Suprapubic skin (tissue), 4 donors: ENCODE results near the gene SUCLA2. TPM values are rescaled to one million over a fixed set of nuclear protein-coding genes. Genes with fewer than 3 reads are reported as not detected.

Source experiments
- DNase-seq, 2 donors: peaks; one replicate each; pipeline ENCODE4 v3.0.0-alpha.2; 2019; ENCODE audit warnings: low spot score in 2 of 2
- H3K27ac ChIP-seq: fragments of 200-600 bp; sonication (generic); one replicate; pipeline ENCODE4 v1.5.1; 2019
- H3K27me3 ChIP-seq: fragments of 200-600 bp; sonication (generic); one replicate; pipeline ENCODE4 v1.5.1; 2019
- H3K36me3 ChIP-seq: fragments of 200-600 bp; sonication (generic); one replicate; pipeline ENCODE4 v1.5.1; 2019
- H3K4me1 ChIP-seq: fragments of 200-600 bp; sonication (generic); one replicate; pipeline ENCODE4 v1.5.1; 2019
- H3K4me3 ChIP-seq: fragments of 200-600 bp; sonication (generic); one replicate; pipeline ENCODE4 v1.5.1; 2019; ENCODE audit warnings: mild to moderate bottlenecking
- H3K9me3 ChIP-seq: fragments of 200-600 bp; sonication (generic); one replicate; pipeline ENCODE4 v1.5.1; 2019
- EP300 ChIP-seq: sonication (generic); formaldehyde crosslinking; IDR thresholded peaks from one replicate; pipeline ENCODE4 v1.6.1; 2017; ENCODE audit warnings: antibody characterized with exemption
- POLR2A ChIP-seq, 2 donors: fragments of 450-650 bp; IDR thresholded peaks; one replicate each; pipeline ENCODE4 v1.6.1; 2017; ENCODE audit warnings: antibody characterized with exemption in 2 of 2, mild to moderate bottlenecking in 2 of 2, moderate library complexity in 2 of 2
- POLR2AphosphoS5 ChIP-seq, 3 donors: sonication (generic); formaldehyde crosslinking; IDR thresholded peaks; one replicate each; pipeline ENCODE4 v1.6.1; 2017; ENCODE audit warnings: antibody characterized with exemption in 3 of 3
- WGBS: methylation state at CpG from one replicate; pipeline ENCODE4 v1.1.5; 2018; 5-methylcytosine and 5-hydroxymethylcytosine counted together
- total RNA-seq, 4 donors: library from RNA; depleted of rRNA; stranded (reverse); fragments of >200 nt; gene quantifications; one replicate each; pipeline ENCODE4 v1.1.0, GENCODE V29; 2016
- TF ChIP-seq, protein P1 (sequence below), 2 donors: fragments of 200-600 bp in 1 of 2; fragments of 450-650 bp in 1 of 2; sonication (generic) in 1 of 2; IDR thresholded peaks; one replicate each; pipeline ENCODE4 v1.5.1; 2016 to 2019; ENCODE audit warnings: antibody characterized with exemption in 2 of 2, mild to moderate bottlenecking in 1 of 2, moderate library complexity in 1 of 2

The SUCLA2 gene
- total RNA-seq, 4 donors from 2014 or later = 26.1 to 49.6 (median 38.0) TPM

DNA sequence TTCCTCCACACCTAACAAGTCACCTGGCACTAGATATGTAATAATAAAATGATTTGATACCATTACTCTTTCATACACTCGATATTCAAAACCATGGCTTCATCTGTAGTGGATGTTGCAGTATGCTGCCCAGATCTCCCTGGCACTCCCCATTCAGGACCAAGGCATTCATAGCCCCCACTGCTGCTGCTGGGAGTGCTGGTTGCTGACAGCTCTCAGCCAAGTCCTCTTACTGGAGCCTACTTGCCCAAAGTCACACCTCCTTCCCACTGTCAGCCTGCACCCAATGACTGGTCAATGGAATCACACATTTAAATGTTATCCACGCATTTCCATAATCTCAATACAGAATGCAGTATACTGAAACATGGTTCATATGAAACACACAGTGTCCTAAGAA is 3.7 kb downstream of the SUCLA2 start:
- 98% methylated on average over 2 of the region's 2 CpGs for WGBS
- H3K36me3 ChIP-seq = peaks cover 14% of the 10 kb centered on the region
- no peaks in the 10 kb centered on the region for H3K9me3 ChIP-seq
- peaks cover 27% of the 10 kb centered on the region for H3K4me1 ChIP-seq
- no peaks in the 10 kb centered on the region for H3K27me3 ChIP-seq
- no peak for DNase-seq
- H3K27ac ChIP-seq = no peak overlapping the region
- TF ChIP-seq, protein P1, sequence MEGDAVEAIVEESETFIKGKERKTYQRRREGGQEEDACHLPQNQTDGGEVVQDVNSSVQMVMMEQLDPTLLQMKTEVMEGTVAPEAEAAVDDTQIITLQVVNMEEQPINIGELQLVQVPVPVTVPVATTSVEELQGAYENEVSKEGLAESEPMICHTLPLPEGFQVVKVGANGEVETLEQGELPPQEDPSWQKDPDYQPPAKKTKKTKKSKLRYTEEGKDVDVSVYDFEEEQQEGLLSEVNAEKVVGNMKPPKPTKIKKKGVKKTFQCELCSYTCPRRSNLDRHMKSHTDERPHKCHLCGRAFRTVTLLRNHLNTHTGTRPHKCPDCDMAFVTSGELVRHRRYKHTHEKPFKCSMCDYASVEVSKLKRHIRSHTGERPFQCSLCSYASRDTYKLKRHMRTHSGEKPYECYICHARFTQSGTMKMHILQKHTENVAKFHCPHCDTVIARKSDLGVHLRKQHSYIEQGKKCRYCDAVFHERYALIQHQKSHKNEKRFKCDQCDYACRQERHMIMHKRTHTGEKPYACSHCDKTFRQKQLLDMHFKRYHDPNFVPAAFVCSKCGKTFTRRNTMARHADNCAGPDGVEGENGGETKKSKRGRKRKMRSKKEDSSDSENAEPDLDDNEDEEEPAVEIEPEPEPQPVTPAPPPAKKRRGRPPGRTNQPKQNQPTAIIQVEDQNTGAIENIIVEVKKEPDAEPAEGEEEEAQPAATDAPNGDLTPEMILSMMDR (IDR thresholded peaks at IDR 0.05) = no peak
- no peak for TF ChIP-seq POLR2AphosphoS5 (IDR thresholded peaks at IDR 0.05)
- no peak for TF ChIP-seq EP300
- TF ChIP-seq POLR2A (IDR thresholded peaks at IDR 0.05) = no peak
- no peak overlapping the region for H3K4me3 ChIP-seq

DNA sequence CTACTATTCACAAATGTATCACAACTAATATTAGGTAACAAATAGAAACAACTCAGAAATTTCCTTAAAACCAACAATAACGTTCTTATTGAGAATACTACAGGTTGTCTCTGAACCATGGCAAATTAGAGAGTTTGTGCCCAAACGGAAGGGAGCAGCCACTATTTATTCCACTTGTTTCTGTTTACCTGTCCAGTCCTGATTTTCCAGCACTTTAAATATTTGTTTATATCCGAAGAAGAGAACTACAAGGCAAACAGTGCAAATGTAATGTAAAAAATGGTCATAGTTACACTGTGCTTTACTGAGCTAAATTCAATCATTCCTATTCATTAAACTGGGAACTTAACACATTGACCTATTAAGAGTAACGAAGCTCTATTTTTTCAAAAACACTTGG is 9.2 kb downstream of the SUCLA2 start:
- Histone ChIP-seq H3K27me3 (no peaks in the 10 kb centered on the region), H3K27ac (no peak overlapping the region), H3K9me3 (no peaks in the 10 kb centered on the region), H3K4me3 (no peak overlapping the region), H3K4me1 (no peaks in the 10 kb centered on the region), H3K36me3 (peaks cover 50% of the 10 kb centered on the region)
- no peak for TF ChIP-seq POLR2A (IDR thresholded peaks at IDR 0.05)
- TF ChIP-seq, protein P1 (IDR thresholded peaks at IDR 0.05) = no peak
- TF ChIP-seq POLR2AphosphoS5 (IDR thresholded peaks at IDR 0.05) = no peak
- TF ChIP-seq EP300 = no peak
- 92% methylated on average over 4 of the region's 4 CpGs for WGBS
- no peak for DNase-seq

DNA sequence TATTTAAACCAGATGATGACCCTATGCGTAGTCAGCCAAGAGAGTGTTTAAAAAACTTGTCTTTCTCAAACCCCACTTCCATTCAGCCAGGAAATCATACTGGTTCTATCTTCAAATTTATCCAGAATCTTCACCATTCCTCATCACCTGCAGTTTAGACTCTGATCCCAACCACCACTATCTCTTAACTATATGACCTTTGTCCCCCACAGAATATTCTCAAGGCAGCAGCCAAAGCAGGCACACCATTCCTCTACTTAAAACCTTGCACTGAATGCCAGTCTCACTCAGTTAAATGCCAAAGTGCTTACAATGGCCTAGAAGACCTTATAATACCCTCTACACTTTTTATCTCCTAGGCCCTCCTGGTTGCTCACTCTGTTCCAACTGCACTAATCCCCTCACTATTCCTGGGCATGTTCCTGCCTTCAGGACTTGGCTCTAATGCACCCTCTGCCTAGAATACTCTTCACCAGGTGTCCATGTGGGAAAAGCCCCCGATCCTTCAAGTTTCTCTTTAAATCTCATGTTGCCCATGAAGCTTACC is 10.1 kb downstream of the SUCLA2 start:
- TF ChIP-seq POLR2A (IDR thresholded peaks at IDR 0.05) = no peak
- no peak for TF ChIP-seq EP300
- TF ChIP-seq POLR2AphosphoS5 (IDR thresholded peaks at IDR 0.05) = no peak
- TF ChIP-seq, protein P1 (IDR thresholded peaks at IDR 0.05) = no peak
- no peak for DNase-seq
- no peak overlapping the region for H3K4me3 ChIP-seq
- no peaks in the 10 kb centered on the region for H3K4me1 ChIP-seq
- peaks cover 58% of the 10 kb centered on the region for H3K36me3 ChIP-seq
- H3K9me3 ChIP-seq = no peaks in the 10 kb centered on the region
- H3K27me3 ChIP-seq = no peaks in the 10 kb centered on the region
- WGBS = 94% methylated on average over 2 of the region's 2 CpGs
- H3K27ac ChIP-seq = no peak overlapping the region

DNA sequence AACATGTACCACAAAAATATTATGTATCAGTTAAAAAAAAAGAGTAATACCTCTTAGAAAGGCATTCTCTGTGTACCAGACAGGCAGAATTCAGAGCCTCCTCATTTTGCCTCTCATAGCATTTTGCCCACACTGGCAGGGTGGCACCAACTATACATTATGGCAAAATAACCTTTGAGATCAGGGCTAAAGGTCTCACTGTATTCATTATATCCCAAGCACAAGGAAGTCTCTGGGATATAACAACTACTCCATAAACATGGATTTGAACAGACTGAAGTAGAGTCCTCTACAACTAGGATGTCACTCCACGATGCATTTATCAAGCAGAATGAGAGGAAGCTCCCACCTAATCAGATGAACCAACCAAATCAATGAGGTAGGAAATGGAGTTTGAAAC is 10.6 kb downstream of the SUCLA2 start:
- Histone ChIP-seq H3K4me1 (no peaks in the 10 kb centered on the region), H3K27me3 (no peaks in the 10 kb centered on the region), H3K27ac (no peak overlapping the region), H3K36me3 (peaks cover 64% of the 10 kb centered on the region), H3K4me3 (no peak overlapping the region), H3K9me3 (no peaks in the 10 kb centered on the region)
- TF ChIP-seq EP300 (no peak), POLR2AphosphoS5 (IDR thresholded peaks at IDR 0.05) (no peak), POLR2A (IDR thresholded peaks at IDR 0.05) (no peak)
- TF ChIP-seq, protein P1 (IDR thresholded peaks at IDR 0.05) = no peak
- 94% methylated on average over 1 of the region's 1 CpG for WGBS
- DNase-seq = no peak

DNA sequence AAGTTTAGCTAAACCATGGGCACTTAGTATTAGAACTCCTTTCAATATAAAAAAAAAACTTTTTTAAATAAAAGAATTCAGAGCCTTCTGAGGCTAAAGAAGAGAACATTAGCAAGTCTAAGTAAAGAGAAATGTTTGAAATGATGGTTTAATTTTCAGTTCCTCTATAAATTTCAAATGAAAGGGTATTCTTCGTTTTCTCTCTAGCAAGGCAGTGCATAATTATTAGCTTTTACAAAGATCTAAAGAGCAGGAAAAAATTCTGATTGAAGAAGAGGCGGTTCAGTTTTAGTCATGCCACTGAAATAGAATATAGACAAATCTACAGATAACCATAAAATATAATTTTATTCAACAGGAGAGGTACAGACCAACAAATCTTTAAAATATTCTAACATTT is 18.0 kb downstream of the SUCLA2 start:
- H3K4me1 ChIP-seq = no peaks in the 10 kb centered on the region
- peaks cover 47% of the 10 kb centered on the region for H3K36me3 ChIP-seq
- H3K27me3 ChIP-seq = no peaks in the 10 kb centered on the region
- TF ChIP-seq EP300 (no peak), POLR2AphosphoS5 (IDR thresholded peaks at IDR 0.05) (no peak), POLR2A (IDR thresholded peaks at IDR 0.05) (no peak)
- TF ChIP-seq, protein P1 (IDR thresholded peaks at IDR 0.05) = no peak
- 94% methylated on average over 2 of the region's 2 CpGs for WGBS
- no peaks in the 10 kb centered on the region for H3K9me3 ChIP-seq
- DNase-seq = no peak
- H3K27ac ChIP-seq = no peak overlapping the region
- no peak overlapping the region for H3K4me3 ChIP-seq
